A549 treated with AZD2906 at 1 μM for 4 hours (cell line): Measurements from ENCODE around the gene PES1. TPM values are rescaled to one million over a fixed set of nuclear protein-coding genes. Genes with fewer than 3 reads are reported as not detected.

Source experiments
- total RNA-seq: library from RNA; stranded (reverse); fragments of 200-300 nt; extraction: Qiagen RNA extraction; gene quantifications from 5 replicates; pipeline ENCODE4 v1.2.3, GENCODE V29; 2022

PES1 gene
- total RNA-seq = 100 to 116 TPM (median 108 TPM) in 5 replicates

GRCh38 chr22:30591588-30592359 is at the start of gene PES1:
PES1 (minus strand) TSS chr22:30591910; CDS start chr22:30591833, 77 bp downstream.

GRCh38 chr22:30635273-30636225 is 43.8 kb upstream of the PES1 start, which contains the start of gene SLC35E4:
SLC35E4 (plus strand) TSS chr22:30635781; CDS start chr22:30636451, 670 bp downstream.

GRCh38 chr22:30606455-30607299 is 15.0 kb upstream of the PES1 start, which contains the start of gene TCN2:
TCN2 (plus strand) TSS chr22:30607174; CDS start chr22:30607332, 158 bp downstream.

DNA sequence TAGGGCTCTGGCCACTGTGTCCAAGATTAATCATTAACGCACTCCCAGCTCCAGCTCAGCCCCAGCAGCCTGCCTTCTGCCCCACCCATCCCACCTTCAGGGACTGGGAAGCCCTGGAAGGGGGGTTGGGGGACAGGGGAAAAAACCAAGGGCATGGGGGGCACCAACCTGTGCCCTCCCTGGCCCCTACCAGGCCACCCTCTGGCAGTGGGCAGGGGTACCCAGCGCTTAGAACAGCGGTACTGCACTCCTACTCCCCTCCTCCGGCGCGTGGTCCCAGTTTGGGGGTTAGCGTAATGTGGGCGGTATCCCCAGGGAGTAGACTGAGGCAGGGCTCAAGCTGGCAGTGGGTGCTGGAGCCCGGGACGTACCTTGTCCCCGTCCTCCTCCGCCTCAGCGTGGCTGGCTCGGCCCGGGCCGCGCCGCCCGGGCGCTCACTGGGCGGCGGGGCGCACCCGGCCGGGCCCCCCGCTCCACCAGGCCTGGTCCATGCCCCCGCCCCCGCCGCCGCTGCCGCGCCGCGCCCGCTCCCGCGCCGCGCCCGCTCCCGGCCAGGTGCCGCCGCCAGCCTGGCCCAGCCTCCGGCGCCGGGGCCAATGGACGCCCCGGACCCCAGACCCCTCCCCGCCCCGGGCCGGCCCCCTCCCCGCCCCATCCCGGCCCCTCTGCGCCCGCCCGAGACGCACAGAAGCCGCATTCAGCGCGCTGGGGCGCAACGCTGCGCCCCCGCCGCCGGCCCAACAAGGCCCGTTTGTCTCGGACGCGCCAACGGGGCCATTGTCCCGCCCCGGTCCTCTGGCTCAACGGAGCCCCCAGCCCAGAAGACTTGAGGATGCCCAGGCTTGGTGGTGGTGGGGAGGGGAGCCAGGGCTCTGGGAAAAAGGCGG is 17.4 kb downstream of the PES1 start, which contains the start of gene GAL3ST1:
Gene GAL3ST1, minus strand, starts transcription at position 571 of the 887 bp plus-strand sequence. CDS start 17,273 bp downstream, outside the sequence.

GRCh38 chr22:30546616-30547015 is 45.1 kb downstream of the PES1 start, which contains the start of gene SEC14L6:
SEC14L6 (minus strand) TSS chr22:30546741; CDS start chr22:30546682, 59 bp downstream.

Other genes with a start within 250 kb of the PES1 start
- gene SF3A1, start 235.0 kb downstream of the PES1 start, total RNA-seq = 36.4 to 69.1 TPM (median 61.6 TPM) in 5 replicates
- gene CCDC157, start 234.9 kb downstream of the PES1 start, total RNA-seq = 2.6 to 3.2 TPM (median 2.9 TPM) in 5 replicates
- gene RNF215, start 204.5 kb downstream of the PES1 start, total RNA-seq = 15.7 to 23.4 TPM (median 20.2 TPM) in 5 replicates
- 68.1 to 112 TPM (median 83.1 TPM) in 5 replicates for gene SEC14L2, start 194.9 kb downstream of the PES1 start, total RNA-seq
- gene MTFP1, start 166.1 kb downstream of the PES1 start, total RNA-seq = 65.6 to 72.5 TPM (median 68.0 TPM) in 5 replicates
- gene SEC14L3, start 119.9 kb downstream of the PES1 start, total RNA-seq = not detected in 5 replicates
- gene SEC14L4, start 86.2 kb downstream of the PES1 start, total RNA-seq = 4.4 to 5.8 TPM (median 4.9 TPM) in 5 replicates
- not detected in 5 replicates for gene SEC14L6, start 45.2 kb downstream of the PES1 start, total RNA-seq
- gene GAL3ST1, start 17.2 kb downstream of the PES1 start, total RNA-seq = 7.8 to 12.2 TPM (median 10.9 TPM) in 5 replicates
- 4.7 to 5.5 TPM (median 5.1 TPM) in 5 replicates for gene TCN2, start 15.3 kb upstream of the PES1 start, total RNA-seq
- gene SLC35E4, start 43.9 kb upstream of the PES1 start, total RNA-seq = 4.9 to 7.0 TPM (median 6.4 TPM) in 5 replicates
- 3.6 to 5.2 TPM (median 4.4 TPM) in 5 replicates for gene DUSP18, start 76.0 kb upstream of the PES1 start, total RNA-seq
- 7.6 to 9.5 TPM (median 8.4 TPM) in 5 replicates for gene OSBP2, start 103.0 kb upstream of the PES1 start, total RNA-seq